Transverse colon (tissue), 4 donors: ENCODE results near the gene PKNOX1.

Experiments
- CTCF ChIP-seq, 5 experiments: fragments of 200-600 bp in 3 of 5; fragments of 450-650 bp in 2 of 5; sonication (generic) in 3 of 5; IDR thresholded peaks; 1 replicate in 2 of 5; 2 replicates in 3 of 5; pipeline ENCODE4 v1.5.1; 2016 to 2017; ENCODE audit warnings: antibody characterized with exemption in 5 of 5, inconsistent platforms in 3 of 5, mild to moderate bottlenecking in 2 of 5, moderate library complexity in 1 of 5
- EP300 ChIP-seq: sonication (generic); formaldehyde crosslinking; IDR thresholded peaks from one replicate; pipeline ENCODE4 v1.6.1; 2017; ENCODE audit warnings: antibody characterized with exemption, low read depth
- POLR2A ChIP-seq: fragments of 450-650 bp; IDR thresholded peaks from one replicate; pipeline ENCODE4 v1.6.1; 2016; ENCODE audit warnings: antibody characterized with exemption, mild to moderate bottlenecking, moderate library complexity
- POLR2AphosphoS5 ChIP-seq, 3 donors: sonication (generic); formaldehyde crosslinking; IDR thresholded peaks; one replicate each; pipeline ENCODE4 v1.6.1; 2016; ENCODE audit warnings: antibody characterized with exemption in 3 of 3

DNA sequence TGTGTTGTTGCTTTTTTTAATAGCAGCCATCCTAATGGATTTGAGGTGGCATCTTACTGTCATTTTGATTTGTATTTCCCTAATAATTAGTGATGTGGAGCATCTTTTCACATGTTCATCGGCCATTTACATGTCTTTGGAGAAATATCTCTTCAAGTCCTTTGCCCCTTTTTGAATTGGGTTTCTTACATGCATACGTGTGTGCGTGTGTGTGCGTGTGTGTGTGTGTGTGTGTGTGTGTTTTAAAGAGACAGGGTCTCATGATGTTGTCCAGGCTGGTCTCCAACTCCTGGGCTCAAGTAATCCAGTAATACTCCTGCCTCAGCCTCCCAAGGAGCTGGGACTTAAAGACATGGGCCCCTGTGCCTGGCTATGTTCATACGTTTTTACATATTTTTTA is 9.5 kb downstream of the PKNOX1 start:
- TF ChIP-seq CTCF (IDR thresholded peaks at IDR 0.05), result no peak
- TF ChIP-seq EP300, result no peak
- no peak for TF ChIP-seq POLR2A
- TF ChIP-seq POLR2AphosphoS5 (IDR thresholded peaks at IDR 0.05), result no peak
